Adipose tissue (tissue), 3 donors: ENCODE data around the gene ABRACL. TPM values are rescaled to one million over a fixed set of nuclear protein-coding genes. Genes with fewer than 3 reads are reported as not detected.
"Not testable (repeated sequence)": the region's sequence is repeated elsewhere in the genome, so short reads cannot be mapped to it uniquely, and the experiment has no call there.

Source experiments
- H3K27ac ChIP-seq: one replicate; pipeline ENCODE4 v1.5.1; 2013; ENCODE audit warnings: low read depth, low read length
- whole genome bisulfite sequencing, 3 donors: extraction: QIAGEN DNeasy Blood & Tissue Kit; methylation state at CpG; one replicate each; pipeline ENCODE4 v1.1.7; 2013; 5-methylcytosine and 5-hydroxymethylcytosine counted together
- polyA plus RNA-seq, 3 donors: library from polyadenylated mRNA; stranded (reverse); fragments of 200-250 nt; gene quantifications; one replicate each; pipeline ENCODE4 v1.2.3, GENCODE V29; 2013
- donor health status: healthy with polysubstance abuse.
- donor health status: Bipolar disorder and iron deficiency.
- donor health status: healthy.

ABRACL gene
- polyA plus RNA-seq, 3 donors = 12.4 to 32.7 (median 22.9) TPM

DNA sequence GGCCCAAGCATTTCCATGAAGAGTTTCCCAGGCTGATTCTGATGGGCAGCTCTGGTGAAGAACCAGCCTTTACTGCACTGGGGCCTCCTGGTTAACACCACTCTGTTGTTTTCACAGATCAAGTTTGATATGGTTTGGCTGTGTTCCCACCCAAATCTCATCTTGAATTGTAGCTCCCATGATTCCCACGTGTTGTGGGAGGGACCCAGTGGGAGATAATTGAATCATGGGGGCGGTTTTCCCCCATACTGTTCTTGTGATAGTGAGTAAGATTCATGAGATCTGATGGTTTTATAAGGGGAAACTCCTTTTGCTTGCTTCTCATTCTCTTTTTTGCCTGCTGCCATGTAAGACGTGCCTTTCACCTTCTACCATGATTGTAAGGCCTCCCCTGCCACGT lies 20.4 kb downstream of the ABRACL start:
- H3K27ac ChIP-seq = not testable (repeated sequence)
- 73 to 78% (median 76%) methylated on average over 4 of the region's 4 CpGs for WGBS, 3 donors

DNA sequence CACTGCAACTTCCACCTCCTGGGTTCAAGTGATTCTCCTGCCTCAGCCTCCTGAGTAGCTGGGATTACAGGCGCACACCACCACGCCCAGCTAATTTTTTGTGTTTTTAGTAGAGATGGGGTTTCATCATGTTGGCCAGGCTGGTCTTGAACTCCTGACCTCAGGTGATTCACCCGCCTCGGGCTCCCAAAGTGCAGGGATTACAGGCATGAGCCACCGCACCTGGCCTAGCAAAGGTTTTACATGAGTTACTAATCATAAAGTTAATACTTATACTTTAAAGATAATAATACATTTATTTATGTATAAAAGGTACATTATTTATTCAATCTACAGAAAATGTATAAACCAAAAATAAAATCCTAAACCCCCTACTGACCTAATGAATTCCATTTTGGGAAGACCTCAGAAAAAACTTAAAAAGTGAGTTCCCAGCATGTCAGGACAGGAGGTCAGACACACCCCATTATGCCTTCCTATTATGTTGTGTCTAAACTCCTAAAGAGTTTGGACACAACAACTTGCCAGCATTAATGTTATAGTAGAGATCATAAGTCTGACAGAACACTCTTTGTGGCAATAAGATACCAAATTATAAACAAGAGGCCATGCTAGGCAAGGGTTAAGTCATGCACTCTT lies 21.7 kb downstream of the ABRACL start:
- 90 to 94% (median 91%) methylated on average over 5 of the region's 5 CpGs for WGBS, 3 donors
- H3K27ac ChIP-seq = not testable (repeated sequence)

- 60 to 87% (median 81%) methylated on average over 5 of the region's 5 CpGs for WGBS, 3 donors
- no peak overlapping the region for H3K27ac ChIP-seq
Measured at GRCh38 chr6:139050770-139051313, 22.3 kb downstream of the ABRACL start.

DNA sequence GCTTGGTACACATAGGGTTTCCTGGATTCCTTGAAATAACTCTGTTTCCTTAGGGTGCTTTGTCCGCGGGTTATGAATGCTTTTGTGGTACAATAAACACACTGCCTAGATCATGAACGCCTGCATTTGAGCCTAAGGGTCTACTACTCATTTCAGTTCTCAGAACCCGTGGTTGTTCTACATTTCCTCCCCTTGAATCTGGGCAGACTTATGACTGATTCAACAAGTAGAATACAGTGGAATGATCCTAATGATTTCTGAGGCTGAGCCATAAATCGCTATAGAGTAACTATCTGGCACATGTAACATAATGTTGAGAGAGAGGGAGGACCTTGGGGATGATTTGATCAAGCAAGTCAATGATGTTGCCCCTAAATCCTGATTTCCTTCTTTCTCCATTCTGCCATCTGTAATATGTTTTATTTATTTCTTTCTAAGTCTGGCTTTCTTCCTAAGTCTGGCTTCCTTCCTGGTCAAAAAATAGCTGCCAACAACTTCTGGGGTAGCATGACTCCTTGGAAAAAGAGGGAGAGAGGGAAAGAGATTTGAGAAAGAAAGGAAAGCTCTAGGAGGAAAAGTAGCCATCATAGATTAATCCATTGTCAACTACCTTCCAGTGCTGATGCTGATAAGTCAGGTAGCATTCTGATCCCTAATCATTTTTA lies 23.0 kb downstream of the ABRACL start:
- no peak overlapping the region for H3K27ac ChIP-seq
- 85 to 87% (median 86%) methylated on average over 5 of the region's 5 CpGs for WGBS, 3 donors

DNA sequence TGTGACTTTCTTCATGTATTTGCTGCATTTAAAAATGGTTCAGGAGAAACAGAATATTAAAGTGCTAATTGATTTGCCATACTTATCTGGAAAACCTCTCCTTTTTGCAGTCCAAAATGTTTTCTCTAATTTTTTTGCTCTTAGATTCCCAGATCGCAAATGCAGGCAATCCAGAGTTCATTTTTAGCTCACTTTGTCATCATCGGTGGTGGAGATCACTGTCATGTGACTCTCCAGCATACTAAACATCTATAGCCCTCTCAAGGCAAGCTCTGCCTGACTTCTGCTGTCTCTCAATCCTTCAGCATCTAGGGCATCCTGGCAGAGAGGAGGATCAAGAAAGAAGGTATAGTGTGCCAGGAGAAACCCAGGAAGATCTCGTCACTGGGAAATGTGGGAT lies 24.8 kb downstream of the ABRACL start:
- 69 to 80% (median 72%) methylated on average over 3 of the region's 3 CpGs for WGBS, 3 donors
- H3K27ac ChIP-seq = no peak overlapping the region

DNA sequence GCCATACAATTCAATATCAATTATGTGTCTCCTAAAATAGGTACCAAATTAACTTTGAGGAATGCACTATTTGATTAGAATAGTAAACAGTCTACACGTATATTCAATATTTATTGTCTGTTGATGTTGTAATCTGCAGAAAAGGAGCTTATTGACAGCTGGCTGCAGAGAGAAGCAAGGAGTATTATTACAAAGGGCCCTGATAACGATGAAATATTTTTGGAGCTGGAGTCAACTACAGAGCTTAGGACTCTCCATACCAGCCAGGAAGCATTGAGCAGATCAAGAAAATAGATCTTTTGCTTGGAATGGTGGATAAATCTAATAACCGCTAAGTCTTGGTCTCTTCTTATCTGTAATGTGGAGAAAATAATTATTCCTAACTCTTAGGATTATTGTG lies 25.5 kb downstream of the ABRACL start:
- 67 to 93% (median 90%) methylated on average over 3 of the region's 3 CpGs for WGBS, 3 donors

DNA sequence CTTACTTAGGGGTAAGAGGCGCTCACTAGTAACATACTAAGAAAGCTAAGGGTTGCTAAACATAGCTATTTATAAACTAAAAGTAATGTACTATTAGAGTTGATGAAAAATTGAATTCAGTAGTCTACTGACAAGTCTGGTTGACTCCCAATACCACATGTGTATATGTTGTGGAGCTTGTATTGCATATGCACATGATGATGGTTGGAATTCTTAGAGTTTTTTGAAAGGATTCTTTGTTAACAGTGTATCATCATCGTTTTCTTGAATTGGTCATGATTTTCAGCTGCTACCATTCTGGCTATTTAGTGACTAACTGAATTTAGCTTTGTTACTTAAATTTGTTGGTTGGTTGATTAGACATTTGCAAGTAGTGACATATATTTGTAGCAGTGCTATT lies 27.2 kb downstream of the ABRACL start:
- 88 to 96% (median 91%) methylated on average over 2 of the region's 2 CpGs for WGBS, 3 donors

More for the DNA sequence above, 25.5 kb downstream of the ABRACL start:
- no peak overlapping the region for H3K27ac ChIP-seq

DNA sequence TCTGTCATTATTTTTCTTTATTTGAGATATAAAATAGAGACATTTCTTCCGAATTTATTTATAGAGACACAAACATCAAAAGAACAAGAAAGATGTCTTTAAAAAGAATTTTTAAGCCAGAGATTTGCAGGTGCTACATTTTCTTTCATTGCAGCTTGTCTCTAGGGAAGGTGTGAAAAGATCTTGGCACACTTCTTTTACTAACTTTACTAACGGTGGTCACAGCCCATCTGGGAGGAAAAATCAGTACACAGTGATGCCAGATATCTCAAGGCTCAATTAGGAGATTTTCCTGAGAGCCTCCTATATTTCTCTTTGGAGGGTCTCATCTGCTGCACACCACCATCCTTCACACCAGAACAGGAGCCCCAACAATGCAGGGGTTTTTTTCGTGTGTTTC lies 29.5 kb downstream of the ABRACL start:
- no peak overlapping the region for H3K27ac ChIP-seq
- whole genome bisulfite sequencing, 3 donors = 59 to 80% (median 73%) methylated on average over 3 of the region's 3 CpGs

More for the DNA sequence above, 27.2 kb downstream of the ABRACL start:
- H3K27ac ChIP-seq = no peak overlapping the region

GRCh38 chr6:139060332-139060731 lies 31.8 kb downstream of the ABRACL start:
- H3K27ac ChIP-seq = no peak overlapping the region

- WGBS, 3 donors = 84 to 100% (median 89%) methylated on average over 1 of the region's 1 CpG
- H3K27ac ChIP-seq = no peak overlapping the region
Measured at GRCh38 chr6:139062932-139063646, 34.5 kb downstream of the ABRACL start.

DNA sequence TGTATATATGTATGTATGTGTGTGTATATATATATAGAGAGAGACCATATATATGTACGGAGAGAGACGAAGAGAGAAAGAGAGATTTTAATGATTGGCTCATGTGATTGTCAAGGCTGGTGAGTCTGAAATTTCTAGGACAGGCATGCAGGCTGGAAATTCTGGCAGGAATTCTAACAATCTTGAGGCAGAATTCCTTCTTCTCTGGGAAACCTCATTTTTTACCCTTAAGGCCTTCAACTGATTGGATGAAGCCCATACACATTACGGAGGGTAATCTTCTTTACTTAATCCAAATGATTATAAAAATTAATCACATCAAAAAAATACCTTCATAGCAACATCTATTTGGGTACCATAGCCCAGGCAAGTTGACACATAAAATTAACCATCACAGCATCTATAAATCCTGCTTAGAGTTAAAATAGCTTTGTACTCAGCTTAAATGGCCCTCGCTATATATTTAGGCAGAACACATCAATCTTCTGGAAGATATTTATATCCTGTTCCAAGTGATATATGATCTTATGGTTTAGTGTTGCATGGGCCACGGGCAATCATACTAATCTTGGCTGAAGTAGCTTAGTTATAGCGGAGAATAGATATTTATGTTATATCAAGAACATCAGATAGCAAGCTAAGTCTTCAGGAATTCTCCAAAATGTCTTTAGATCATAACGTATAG lies 36.6 kb downstream of the ABRACL start:
- 66 to 81% (median 73%) methylated on average over 7 of the region's 7 CpGs for WGBS, 3 donors
- no peak overlapping the region for H3K27ac ChIP-seq

DNA sequence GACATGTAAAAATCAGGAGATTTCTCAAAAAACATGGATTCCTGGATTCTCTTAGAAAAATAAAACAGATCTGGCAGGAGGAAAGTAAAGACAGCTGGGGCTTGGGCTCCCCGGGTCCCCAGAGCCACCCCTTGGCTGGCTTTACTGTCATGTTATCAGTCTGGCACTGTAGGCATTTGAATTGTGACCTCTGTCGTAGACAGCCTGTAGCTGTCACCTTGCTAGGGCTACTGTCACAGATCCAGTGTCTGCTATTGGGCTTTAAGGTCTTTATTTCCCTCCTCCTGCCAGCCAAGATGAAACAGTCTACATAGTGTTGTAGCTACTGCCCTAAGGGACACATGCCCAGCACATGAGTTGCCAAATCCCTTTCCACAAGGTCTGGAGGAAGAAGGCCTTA lies 37.5 kb downstream of the ABRACL start:
- 51 to 82% (median 67%) methylated on average over 2 of the region's 2 CpGs for WGBS, 3 donors
- H3K27ac ChIP-seq = no peak overlapping the region

GRCh38 chr6:139068846-139069245 lies 40.3 kb downstream of the ABRACL start:
- no peak overlapping the region for H3K27ac ChIP-seq
- WGBS, 3 donors = 85 to 94% (median 94%) methylated on average over 2 of the region's 2 CpGs

- H3K27ac ChIP-seq = no peak overlapping the region
- WGBS, 3 donors = 67 to 84% (median 80%) methylated on average over 2 of the region's 2 CpGs
Measured at GRCh38 chr6:139073118-139073517, 44.6 kb downstream of the ABRACL start.

- WGBS, 3 donors = 85 to 92% (median 92%) methylated on average over 2 of the region's 2 CpGs
- no peak overlapping the region for H3K27ac ChIP-seq
Measured at GRCh38 chr6:139079018-139079417, 50.5 kb downstream of the ABRACL start.

- WGBS, 3 donors = 71 to 93% (median 88%) methylated on average over 1 of the region's 1 CpG
- H3K27ac ChIP-seq = no peak overlapping the region
Measured at GRCh38 chr6:139080255-139080920, 51.8 kb downstream of the ABRACL start.

DNA sequence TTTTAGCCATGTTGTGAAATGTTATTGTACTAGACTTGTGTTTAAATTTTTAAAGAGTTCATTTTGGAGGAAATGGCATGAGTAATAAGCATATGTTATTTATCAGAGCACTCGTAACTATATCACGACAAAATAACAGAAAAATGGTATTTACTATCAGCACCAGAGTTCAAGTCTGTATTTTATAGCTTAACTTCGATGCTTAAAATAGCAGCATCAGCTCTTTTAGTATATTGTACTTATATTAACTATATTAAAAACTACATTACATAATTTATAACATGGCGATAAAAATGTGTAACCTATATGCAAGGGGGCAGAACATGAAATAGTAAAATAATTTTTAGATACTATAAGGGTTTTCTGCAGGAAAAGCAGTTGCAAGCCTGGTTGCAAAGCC lies 52.9 kb downstream of the ABRACL start:
- 81 to 91% (median 84%) methylated on average over 4 of the region's 4 CpGs for whole genome bisulfite sequencing, 3 donors
- H3K27ac ChIP-seq = no peak overlapping the region

DNA sequence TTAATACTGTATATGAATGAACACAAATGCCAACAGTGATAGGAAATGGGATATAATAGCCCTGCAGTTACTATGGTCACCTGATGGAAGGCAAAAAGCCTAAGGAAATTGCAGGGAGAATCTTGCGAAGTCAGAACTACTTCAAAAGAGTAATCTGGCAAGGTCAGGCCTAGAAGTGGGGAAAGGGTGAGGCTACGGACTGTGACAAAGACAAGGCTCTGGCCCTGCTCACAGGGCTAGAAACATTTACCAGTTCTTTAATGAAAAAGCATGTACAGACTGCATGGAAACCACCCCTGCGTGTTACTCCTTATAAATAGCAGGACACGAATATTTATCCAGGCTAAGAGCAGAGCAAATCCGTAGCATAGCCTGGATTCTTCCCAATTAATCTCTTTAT lies 53.8 kb downstream of the ABRACL start:
- no peak overlapping the region for H3K27ac ChIP-seq
- WGBS, 3 donors = 81 to 90% (median 82%) methylated on average over 5 of the region's 5 CpGs
